NOMO-1 (cell line): ENCODE data around the gene S100A12.

Experiments used
- DNase-seq, 2 experiments: peaks; one replicate each; lab custom pipeline; 2025; ENCODE audit not compliant: unreplicated experiment in 2 of 2; lab: John Stamatoyannopoulos, UW

S100A12 gene

DNA sequence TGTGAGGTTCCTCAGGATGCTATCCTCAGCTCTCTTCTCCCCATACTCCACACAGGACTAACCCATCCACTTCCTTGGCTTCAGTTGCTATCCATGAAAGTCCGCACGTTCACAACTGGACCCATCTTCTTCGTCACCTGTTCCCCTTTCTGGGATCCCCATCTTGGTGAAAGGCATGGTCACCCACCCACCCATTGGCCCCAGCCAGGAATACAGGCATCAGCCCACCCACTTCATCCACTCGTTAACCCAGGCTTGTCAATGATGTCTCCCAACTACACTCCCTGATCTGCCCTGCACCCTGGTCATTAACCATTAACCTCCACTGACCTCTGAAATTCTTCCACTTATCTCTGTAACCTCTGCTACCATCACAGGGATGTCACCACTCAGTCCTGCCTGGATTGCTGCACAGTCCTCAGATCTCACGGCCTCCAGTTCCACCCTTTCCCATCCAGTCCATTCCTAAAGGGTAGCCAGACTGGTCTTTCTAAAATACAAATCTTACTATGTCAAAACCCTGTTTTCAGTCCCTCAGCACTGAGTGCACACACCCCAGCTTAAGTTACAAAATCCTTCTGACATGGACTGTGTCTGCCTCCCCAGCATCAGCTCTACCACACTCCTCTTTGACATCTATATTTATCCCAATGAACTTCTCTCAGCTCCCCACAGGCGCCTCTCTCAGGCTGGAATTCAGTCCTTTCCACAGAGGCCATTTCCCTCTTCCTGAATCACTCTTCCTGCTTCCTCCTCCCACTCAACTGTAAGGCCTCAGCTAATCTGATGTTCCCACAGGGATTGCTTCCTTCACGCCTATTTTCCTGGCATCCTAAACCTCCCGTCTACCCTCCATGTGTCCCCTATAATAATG, 37.2 kb downstream of the S100A12 start:
- no peak for DNase-seq

DNA sequence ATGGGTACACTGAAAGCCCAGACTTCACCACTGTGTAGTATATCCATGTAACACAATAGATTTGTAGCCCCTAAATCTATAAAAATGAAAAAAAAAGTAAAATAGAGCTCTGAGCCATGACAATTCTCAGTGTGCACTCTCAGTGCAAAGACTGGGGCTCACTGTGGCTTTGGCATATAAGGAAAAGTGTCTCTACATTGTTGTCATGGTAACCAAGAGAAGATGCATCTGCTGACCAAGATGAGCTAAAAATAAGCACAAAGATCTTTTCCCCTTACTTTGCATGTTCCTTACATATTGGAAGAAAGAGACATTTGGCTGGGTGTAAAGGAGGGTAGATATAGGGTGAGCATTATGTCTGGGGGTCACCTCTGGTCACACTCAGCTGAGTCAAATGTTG, 38.8 kb downstream of the S100A12 start:
- DNase-seq: no peak

DNA sequence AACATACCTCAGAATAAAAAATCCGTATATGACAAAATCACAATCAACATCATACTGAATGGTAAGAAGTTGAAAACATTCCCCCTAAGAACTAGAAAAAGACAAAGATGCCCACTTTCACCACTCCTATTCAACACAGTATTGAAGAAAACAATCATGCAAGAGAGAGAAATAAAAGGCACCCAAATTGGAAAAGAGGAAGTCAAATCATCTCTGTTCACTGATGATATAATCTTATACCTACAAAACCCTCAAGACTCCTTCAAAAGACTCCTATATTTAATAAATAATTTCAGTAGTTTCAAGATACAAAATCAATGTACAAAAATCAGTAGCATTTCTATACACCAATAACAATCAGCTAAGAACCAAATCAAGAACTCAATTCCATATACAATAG, 41.5 kb downstream of the S100A12 start:
- no peak for DNase-seq

DNA sequence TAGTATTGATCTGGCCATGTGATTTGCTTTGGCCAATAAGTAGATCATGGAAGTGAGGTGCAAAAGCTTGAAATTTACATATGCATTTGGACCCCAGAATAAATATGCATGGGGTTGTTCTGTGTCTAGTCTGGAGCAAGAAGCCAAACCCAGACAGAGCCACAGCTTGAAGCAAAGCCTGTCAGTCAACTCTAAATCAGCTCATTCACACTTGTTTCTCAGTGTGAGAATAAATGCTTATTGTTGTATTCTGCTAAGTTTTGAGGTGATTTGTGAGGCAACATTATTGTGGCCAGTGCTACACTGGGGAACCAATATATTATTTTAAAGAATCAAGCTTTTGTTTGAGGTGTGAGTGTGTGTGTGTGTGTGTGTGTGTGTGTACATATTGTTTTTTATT, 50.5 kb downstream of the S100A12 start:
- no peak for DNase-seq
